ENCODE data around the gene PLXNA4. TPM values are rescaled to one million over a fixed set of nuclear protein-coding genes. Genes with fewer than 3 reads are reported as not detected.

PLXNA4 gene
- total RNA-seq, 2 donors from 2014 or later: 24.0 to 42.7 TPM

- no peak for TF ChIP-seq CTCF (conservative IDR thresholded peaks at IDR 0.05)
- Histone ChIP-seq H3K27ac (ENCODE audit: low read depth, low read length) (no peak overlapping the region), H3K9me3 (ENCODE audit: control insufficient read depth, low read length) (peaks cover 6% of the 10 kb centered on the region), H3K36me3 (ENCODE audit: control insufficient read depth, insufficient read depth, low read length) (peaks cover 5% of the 10 kb centered on the region), H3K4me3 (ENCODE audit: low read length) (peak overlapping the region; percentile 48), H3K9ac (ENCODE audit: extremely low read depth, low read length, poor library complexity, severe bottlenecking) (no peak overlapping the region), H3K4me1 (ENCODE audit: control insufficient read depth, insufficient read depth, low read length) (peaks cover 13% of the 10 kb centered on the region), H3K27me3 (ENCODE audit: control insufficient read depth, insufficient read depth, low read length, poor library complexity, severe bottlenecking) (no peaks in the 10 kb centered on the region)
- H3K4me1 Mint-ChIP-seq: peaks cover 28% of the 10 kb centered on the region
- WGBS, 2 experiments (ENCODE audit: insufficient coverage in 1 of 2, insufficient read length in 1 of 2): 7 to 11% methylated on average over 4 to 8 of the region's 8 CpGs
- H3K9me3 Mint-ChIP-seq: no peaks in the 10 kb centered on the region
- DNase-seq: peak; percentile 75
- peak overlapping the region; percentile 18 for H3K4me3 Mint-ChIP-seq
- no peak overlapping the region for H3K27ac Mint-ChIP-seq
- H3K27me3 Mint-ChIP-seq (ENCODE audit: insufficient read depth): no peaks in the 10 kb centered on the region
- peaks cover 12% of the 10 kb centered on the region for H3K36me3 Mint-ChIP-seq (ENCODE audit: low read depth)
These were observed 100.6 kb downstream of the PLXNA4 start for GRCh38 chr7:132475669-132476116.

- H3K4me1 ChIP-seq (ENCODE audit: control insufficient read depth, insufficient read depth, low read length): peaks cover 13% of the 10 kb centered on the region
- no peak overlapping the region for H3K9ac ChIP-seq (ENCODE audit: extremely low read depth, low read length, poor library complexity, severe bottlenecking)
- H3K27ac Mint-ChIP-seq: no peak overlapping the region
- H3K36me3 Mint-ChIP-seq (ENCODE audit: low read depth): peaks cover 17% of the 10 kb centered on the region
- no peaks in the 10 kb centered on the region for H3K9me3 Mint-ChIP-seq
- peak overlapping the region; percentile 48 for H3K4me3 ChIP-seq (ENCODE audit: low read length)
- DNase-seq: peak; percentile 63
- peaks cover 6% of the 10 kb centered on the region for H3K9me3 ChIP-seq (ENCODE audit: control insufficient read depth, low read length)
- peaks cover 5% of the 10 kb centered on the region for H3K36me3 ChIP-seq (ENCODE audit: control insufficient read depth, insufficient read depth, low read length)
- WGBS, 2 experiments (ENCODE audit: insufficient coverage in 1 of 2, insufficient read length in 1 of 2): 30 to 36% methylated on average over 7 to 8 of the region's 8 CpGs
- no peaks in the 10 kb centered on the region for H3K27me3 Mint-ChIP-seq (ENCODE audit: insufficient read depth)
- no peaks in the 10 kb centered on the region for H3K27me3 ChIP-seq (ENCODE audit: control insufficient read depth, insufficient read depth, low read length, poor library complexity, severe bottlenecking)
- no peak for TF ChIP-seq CTCF (conservative IDR thresholded peaks at IDR 0.05)
- H3K27ac ChIP-seq (ENCODE audit: low read depth, low read length): no peak overlapping the region
- peaks cover 28% of the 10 kb centered on the region for H3K4me1 Mint-ChIP-seq
- H3K4me3 Mint-ChIP-seq: peak overlapping the region; percentile 18
These were observed 101.1 kb downstream of the PLXNA4 start for GRCh38 chr7:132475037-132475668.

- Histone ChIP-seq H3K9me3 (ENCODE audit: control insufficient read depth, low read length) (peaks cover 5% of the 10 kb centered on the region), H3K4me1 (ENCODE audit: control insufficient read depth, insufficient read depth, low read length) (peaks cover 13% of the 10 kb centered on the region), H3K27ac (ENCODE audit: low read depth, low read length) (no peak overlapping the region), H3K36me3 (ENCODE audit: control insufficient read depth, insufficient read depth, low read length) (peaks cover 5% of the 10 kb centered on the region), H3K27me3 (ENCODE audit: control insufficient read depth, insufficient read depth, low read length, poor library complexity, severe bottlenecking) (no peaks in the 10 kb centered on the region), H3K9ac (ENCODE audit: extremely low read depth, low read length, poor library complexity, severe bottlenecking) (no peak overlapping the region), H3K4me3 (ENCODE audit: low read length) (no peak overlapping the region)
- DNase-seq: no peak
- H3K36me3 Mint-ChIP-seq (ENCODE audit: low read depth): peaks cover 16% of the 10 kb centered on the region
- H3K9me3 Mint-ChIP-seq: no peaks in the 10 kb centered on the region
- WGBS, 2 experiments (ENCODE audit: insufficient coverage in 1 of 2, insufficient read length in 1 of 2): 75 to 79% methylated on average over 9 to 10 of the region's 10 CpGs
- H3K4me1 Mint-ChIP-seq: peaks cover 28% of the 10 kb centered on the region
- H3K27me3 Mint-ChIP-seq (ENCODE audit: insufficient read depth): no peaks in the 10 kb centered on the region
- H3K4me3 Mint-ChIP-seq: no peak overlapping the region
- TF ChIP-seq CTCF (conservative IDR thresholded peaks at IDR 0.05): no peak
- no peak overlapping the region for H3K27ac Mint-ChIP-seq
These were observed 103.7 kb downstream of the PLXNA4 start for GRCh38 chr7:132472463-132473120.

Measured in endodermal cell (in vitro differentiated cells).